Small intestine (tissue), 7 donors: ENCODE measurements around the gene RBM19. TPM values are rescaled to one million over a fixed set of nuclear protein-coding genes. Genes with fewer than 3 reads are reported as not detected.
A peak's percentile ranks its signal among the peaks of the same experiment; 100 is the strongest.

ENCODE experiments used
- DNase-seq, 2 donors: peaks; one replicate each; pipeline versions ENCODE4 v3.0.0 to v3.0.0-alpha.2; 2013
- FAIRE-seq: peaks from 2 replicates; lab custom pipeline; 2012; peaks lifted over from hg19 to GRCh38; lab: Jason Lieb, UNC
- H3K27ac ChIP-seq, 3 donors: one replicate each; pipeline ENCODE4 v1.5.1; 2013; ENCODE audit warnings: low read length in 2 of 3, mild to moderate bottlenecking in 2 of 3, control low read depth in 1 of 3, inconsistent platforms in 1 of 3, low read depth in 1 of 3, moderate library complexity in 1 of 3
- H3K27me3 ChIP-seq, 3 donors: one replicate each; pipeline ENCODE4 v1.6.1; 2013; ENCODE audit warnings: low read length in 3 of 3, inconsistent platforms in 1 of 3; ENCODE audit not compliant: control insufficient read depth in 3 of 3, insufficient read depth in 3 of 3
- H3K36me3 ChIP-seq, 3 donors: one replicate each; pipeline ENCODE4 v1.6.1; 2013; ENCODE audit warnings: low read length in 3 of 3, inconsistent platforms in 1 of 3, low read depth in 1 of 3, mild to moderate bottlenecking in 1 of 3, moderate library complexity in 1 of 3; ENCODE audit not compliant: control insufficient read depth in 3 of 3, insufficient read depth in 2 of 3
- H3K4me1 ChIP-seq, 3 donors: one replicate each; pipeline ENCODE4 v1.6.1; 2013; ENCODE audit warnings: low read length in 2 of 3, inconsistent platforms in 1 of 3, low read depth in 1 of 3, mild to moderate bottlenecking in 1 of 3, moderate library complexity in 1 of 3; ENCODE audit not compliant: control insufficient read depth in 3 of 3, insufficient read depth in 2 of 3
- H3K4me3 ChIP-seq, 3 donors: one replicate each; pipeline ENCODE4 v1.5.1; 2013; ENCODE audit warnings: low read length in 3 of 3, control low read depth in 1 of 3, inconsistent platforms in 1 of 3, low read depth in 1 of 3, mild to moderate bottlenecking in 1 of 3, moderate library complexity in 1 of 3
- H3K9me3 ChIP-seq, 2 donors: one replicate each; pipeline ENCODE4 v1.6.1; 2013; ENCODE audit warnings: low read depth in 1 of 2, low read length in 1 of 2; ENCODE audit not compliant: control insufficient read depth in 2 of 2, insufficient read depth in 1 of 2
- WGBS, 3 donors: extraction: QIAGEN DNeasy Blood & Tissue Kit; methylation state at CpG; one replicate each; pipeline ENCODE4 v1.1.7; 2013; 5-methylcytosine and 5-hydroxymethylcytosine counted together
- polyA plus RNA-seq, 4 donors: library from polyadenylated mRNA; stranded (reverse) in 3 of 4; unstranded in 1 of 4; fragments of 200-250 nt in 3 of 4; fragments of 120-200 nt in 1 of 4; gene quantifications; one replicate each; pipeline versions ENCODE4 v1.2.1 to v1.2.3, GENCODE V29; 2013
- donor health status: healthy with polysubstance abuse.
- donor health status: control.
- donor health status: control.
- donor health status: Bipolar disorder and iron deficiency.
- donor health status: healthy.

Gene RBM19
- polyA plus RNA-seq, 4 donors = 10.0 to 23.5 (median 14.6) TPM

DNA sequence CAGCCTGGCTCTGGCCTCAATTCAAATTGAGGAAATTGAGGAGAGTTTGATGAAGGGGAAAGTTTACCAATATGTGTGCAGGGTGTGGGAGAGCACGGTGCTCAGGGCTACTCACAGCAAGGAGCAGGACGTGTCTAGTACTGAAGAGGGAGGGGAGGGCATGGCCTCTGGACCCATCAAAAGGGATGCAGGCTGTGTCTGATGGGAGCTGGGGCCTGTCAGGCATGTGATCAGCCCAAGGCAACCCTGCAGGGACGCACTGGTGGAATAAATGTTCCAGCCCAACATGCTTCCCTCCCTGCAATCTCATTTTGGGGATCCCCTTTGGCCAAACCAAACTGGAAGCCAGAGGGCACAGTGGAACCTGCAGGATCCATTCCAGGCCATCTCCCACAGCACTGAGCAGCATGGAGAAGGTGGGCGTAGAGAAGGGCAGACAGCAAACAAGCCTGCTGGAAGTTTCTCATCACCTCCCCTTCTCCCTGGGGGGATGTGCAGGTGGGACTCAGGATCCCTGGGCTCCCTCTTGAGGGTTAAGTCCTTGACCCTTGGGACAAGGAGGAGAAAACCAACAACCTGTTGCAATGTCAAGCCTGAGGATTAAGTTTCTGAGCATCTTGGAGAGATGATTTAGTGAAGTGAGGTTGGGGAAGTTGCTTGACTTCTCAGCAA, 17.8 kb upstream of the RBM19 start:
- Histone ChIP-seq H3K36me3 (no peaks in the 10 kb centered on the region), H3K27me3 (peaks cover 0 to 5% (median 0%) of the 10 kb centered on the region in 3 donors), H3K4me3 (no peak overlapping the region), H3K4me1 (no peaks in the 10 kb centered on the region), H3K27ac (no peak overlapping the region), H3K9me3 (no peaks in the 10 kb centered on the region)
- DNase-seq = no peak
- 42 to 52% (median 43%) methylated on average over 4 of the region's 4 CpGs for WGBS, 3 donors
- FAIRE-seq = no peak

- Histone ChIP-seq H3K4me1 (no peaks in the 10 kb centered on the region), H3K27me3 (peaks cover 0 to 6% (median 0%) of the 10 kb centered on the region in 3 donors), H3K9me3 (no peaks in the 10 kb centered on the region), H3K4me3 (no peak overlapping the region), H3K36me3 (no peaks in the 10 kb centered on the region), H3K27ac (no peak overlapping the region)
- WGBS, 3 donors = 36 to 42% (median 40%) methylated on average over 2 of the region's 2 CpGs
- no peak for FAIRE-seq
- no peak for DNase-seq
Measured at GRCh38 chr12:113983265-113983664, 17.1 kb upstream of the RBM19 start.

DNA sequence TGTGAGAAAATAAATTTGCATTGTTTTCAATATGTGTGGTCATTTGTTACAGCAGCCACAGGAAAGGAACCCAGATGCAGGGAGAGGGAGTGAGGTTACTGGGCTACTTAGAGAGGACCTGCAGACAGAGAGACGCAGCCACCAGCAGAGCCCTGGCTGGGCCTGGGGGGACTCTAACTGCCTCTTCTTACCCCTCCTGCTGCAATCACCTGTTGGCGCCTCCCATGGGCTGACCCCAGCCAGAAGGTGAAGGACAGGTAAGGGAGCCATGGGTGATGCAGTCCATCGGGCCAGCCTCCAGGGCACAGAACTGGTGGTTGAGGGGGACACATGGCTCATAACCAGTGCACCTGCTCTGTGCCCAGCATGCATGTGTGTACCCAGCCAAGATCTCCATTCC, 15.8 kb upstream of the RBM19 start:
- DNase-seq (no peak), FAIRE-seq (no peak)
- Histone ChIP-seq H3K4me3 (no peak overlapping the region), H3K27me3 (peaks cover 0 to 8% (median 0%) of the 10 kb centered on the region in 3 donors), H3K4me1 (no peaks in the 10 kb centered on the region), H3K27ac (no peak overlapping the region), H3K9me3 (no peaks in the 10 kb centered on the region), H3K36me3 (no peaks in the 10 kb centered on the region)
- WGBS, 3 donors = 77 to 94% (median 78%) methylated on average over 3 of the region's 3 CpGs

DNA sequence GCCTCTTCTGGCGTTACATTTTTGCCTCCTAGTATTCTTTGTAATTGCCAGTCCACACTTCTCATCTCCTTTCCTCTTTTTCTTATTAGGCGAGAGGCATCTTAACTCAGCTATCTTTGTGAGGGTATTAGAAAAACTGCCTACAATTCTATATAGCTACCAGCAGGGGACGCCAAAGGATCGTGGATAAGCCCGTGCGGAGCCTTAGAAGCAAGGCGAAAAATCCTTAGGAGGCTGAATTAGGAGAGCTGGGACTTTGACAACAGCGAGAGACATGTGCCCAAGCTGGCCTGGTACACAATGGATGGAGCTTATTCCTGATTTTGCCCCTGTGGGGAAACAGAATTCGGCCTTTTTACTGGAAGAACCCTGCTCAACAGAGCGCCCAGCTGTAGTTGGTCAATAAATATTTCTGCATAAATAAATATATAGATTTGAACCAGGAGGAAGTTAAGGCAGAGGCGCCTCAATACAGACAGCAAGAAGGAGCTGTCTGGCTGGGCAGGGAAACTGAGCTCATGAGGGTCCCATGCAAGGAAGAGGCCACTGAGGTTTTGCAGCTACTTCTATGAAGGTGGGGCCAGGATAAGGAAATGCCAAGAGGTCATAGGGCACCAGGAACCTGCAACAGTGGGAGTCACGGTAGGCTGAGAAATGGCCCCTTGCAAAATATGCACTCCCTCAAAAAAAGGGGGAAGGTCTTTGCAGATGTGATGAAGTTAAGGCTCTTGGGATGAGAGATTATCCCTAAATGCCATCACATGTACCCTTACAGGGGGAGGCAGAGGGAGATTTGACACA, 14.6 kb upstream of the RBM19 start:
- Histone ChIP-seq H3K27me3 (peaks cover 0 to 8% (median 0%) of the 10 kb centered on the region in 3 donors), H3K9me3 (no peaks in the 10 kb centered on the region), H3K36me3 (no peaks in the 10 kb centered on the region), H3K27ac (no peak overlapping the region), H3K4me1 (no peaks in the 10 kb centered on the region), H3K4me3 (no peak overlapping the region)
- 10 to 12% (median 11%) methylated on average over 12 of the region's 12 CpGs for WGBS, 3 donors
- DNase-seq (peak; percentile 66 to 70), FAIRE-seq (no peak)

DNA sequence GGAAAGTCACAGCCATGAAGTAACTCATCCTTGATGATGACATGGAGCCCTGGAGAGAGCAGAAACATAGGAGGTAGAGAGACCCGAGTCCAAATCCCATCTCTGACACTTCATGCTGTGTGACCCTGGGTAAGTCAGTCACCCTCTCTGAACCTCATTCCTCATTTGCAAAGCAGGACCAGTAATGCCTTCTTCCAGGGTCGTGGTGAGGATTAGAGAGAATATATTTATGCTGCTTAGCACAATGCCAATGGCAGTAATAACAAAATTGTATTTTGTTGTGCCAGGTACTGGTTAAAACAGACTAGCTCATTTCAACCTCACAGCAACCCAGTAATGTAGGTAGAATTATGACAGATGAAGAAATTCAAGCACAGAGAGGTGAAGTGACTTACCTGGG, 13.9 kb upstream of the RBM19 start:
- peaks cover 0 to 8% (median 0%) of the 10 kb centered on the region in 3 donors for H3K27me3 ChIP-seq
- no peaks in the 10 kb centered on the region for H3K36me3 ChIP-seq
- H3K9me3 ChIP-seq = no peaks in the 10 kb centered on the region
- no peak overlapping the region for H3K27ac ChIP-seq
- DNase-seq = no peak
- 41 to 50% (median 47%) methylated on average over 2 of the region's 2 CpGs for WGBS, 3 donors
- no peak overlapping the region for H3K4me3 ChIP-seq
- FAIRE-seq = no peak
- H3K4me1 ChIP-seq = no peaks in the 10 kb centered on the region

DNA sequence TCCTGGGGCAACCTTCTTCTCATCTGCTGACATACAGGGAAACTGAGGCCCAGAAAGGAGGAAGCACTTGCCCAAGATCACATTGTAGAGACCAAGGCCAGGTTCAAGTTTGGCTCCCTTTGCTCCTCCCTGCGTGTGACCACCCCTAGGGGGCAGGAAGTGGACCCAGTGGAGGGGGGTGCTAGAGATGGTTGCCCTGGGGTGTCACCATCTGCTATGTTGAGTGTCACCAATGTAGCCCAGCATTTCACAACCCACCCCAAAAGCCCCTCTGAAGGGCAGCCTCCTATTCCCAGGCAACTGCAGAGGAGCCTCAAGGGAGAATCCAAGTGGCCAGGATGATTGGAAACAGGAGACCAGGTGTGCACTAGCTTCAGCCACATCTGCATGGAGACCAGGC, 12.0 kb upstream of the RBM19 start:
- WGBS, 3 donors = 14 to 32% (median 24%) methylated on average over 1 of the region's 1 CpG

DNA sequence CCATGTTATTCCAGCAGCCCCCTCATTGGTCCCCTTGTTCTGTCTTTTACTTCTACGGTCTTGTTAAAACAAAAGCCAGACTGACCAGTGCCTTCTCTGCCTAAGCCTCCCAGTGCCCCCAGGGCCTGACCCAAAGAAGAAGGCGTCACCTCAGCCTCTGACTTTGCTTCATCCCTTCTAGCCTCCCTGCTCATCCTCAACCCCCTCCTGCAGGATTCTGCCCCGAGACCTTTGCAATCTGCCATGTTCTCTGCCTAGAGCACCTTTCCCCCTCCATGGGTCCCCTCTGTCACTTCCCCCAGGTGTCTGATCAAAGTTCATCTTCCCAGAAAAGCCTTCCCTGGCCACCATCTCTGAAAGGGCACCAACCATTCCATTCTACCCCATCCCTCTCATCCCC, 7.9 kb upstream of the RBM19 start:
- Histone ChIP-seq H3K27ac (no peak overlapping the region), H3K27me3 (peaks cover 0 to 11% (median 4%) of the 10 kb centered on the region in 3 donors), H3K4me3 (no peak overlapping the region), H3K36me3 (no peaks in the 10 kb centered on the region), H3K9me3 (no peaks in the 10 kb centered on the region), H3K4me1 (no peaks in the 10 kb centered on the region)
- DNase-seq (no peak), FAIRE-seq (no peak)
- WGBS, 3 donors = 49 to 66% (median 65%) methylated on average over 3 of the region's 3 CpGs

More for the DNA sequence above, 12.0 kb upstream of the RBM19 start:
- H3K27me3 ChIP-seq = peaks cover 0 to 12% (median 0%) of the 10 kb centered on the region in 3 donors
- no peak overlapping the region for H3K27ac ChIP-seq
- DNase-seq (no peak), FAIRE-seq (no peak)
- no peaks in the 10 kb centered on the region for H3K9me3 ChIP-seq
- no peak overlapping the region for H3K4me3 ChIP-seq
- no peaks in the 10 kb centered on the region for H3K36me3 ChIP-seq
- no peaks in the 10 kb centered on the region for H3K4me1 ChIP-seq

DNA sequence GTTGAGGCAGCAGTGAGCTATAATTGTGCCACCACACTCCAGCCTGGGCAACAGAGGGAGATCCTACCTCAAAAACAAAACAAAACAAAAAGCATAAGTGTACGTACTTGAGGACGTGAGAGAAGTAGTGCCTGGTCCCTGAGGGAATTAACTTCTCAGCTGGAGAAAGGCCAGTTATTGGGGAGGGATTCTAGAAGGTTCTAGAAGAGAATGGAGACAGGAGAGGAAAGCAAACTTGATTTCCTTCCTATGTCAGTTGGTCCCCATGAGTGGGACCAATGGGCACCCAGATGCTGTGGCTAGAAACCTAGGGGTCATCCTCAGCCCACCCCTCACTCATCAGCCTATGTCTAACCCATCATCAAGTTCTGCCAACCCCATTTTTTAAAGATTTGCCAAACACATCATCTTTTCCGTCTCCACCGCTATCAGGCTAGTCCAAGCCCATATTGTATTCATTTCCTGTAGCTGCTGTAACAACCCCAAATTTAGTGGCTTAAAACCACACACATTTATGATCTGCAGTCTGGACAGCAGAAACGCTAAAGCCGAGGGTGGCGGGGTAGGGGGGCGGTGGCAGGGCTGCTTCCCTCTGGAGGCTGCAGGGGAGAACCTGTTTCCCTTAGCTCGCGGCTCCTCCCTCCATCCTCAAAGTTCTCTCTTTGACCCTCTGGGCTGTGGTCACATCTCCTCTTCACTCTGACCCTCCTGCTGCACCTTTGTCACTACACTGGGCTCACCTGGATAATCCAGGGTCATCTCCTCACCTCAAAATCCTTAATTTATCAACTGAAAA, 7.2 kb upstream of the RBM19 start:
- 61 to 77% (median 63%) methylated on average over 10 of the region's 10 CpGs for WGBS, 3 donors
- FAIRE-seq (no peak), DNase-seq (no peak)
- Histone ChIP-seq H3K4me3 (no peak overlapping the region), H3K36me3 (no peaks in the 10 kb centered on the region), H3K27me3 (peaks cover 0 to 10% (median 4%) of the 10 kb centered on the region in 3 donors), H3K27ac (no peak overlapping the region), H3K4me1 (no peaks in the 10 kb centered on the region), H3K9me3 (no peaks in the 10 kb centered on the region)
